Measurements from ENCODE around the gene MACROD2. TPM values are rescaled to one million over a fixed set of nuclear protein-coding genes. Genes with fewer than 3 reads are reported as not detected.

MACROD2 gene
- total RNA-seq, 1 donor from 2014 or later, result 1.6 TPM

- no peaks in the 10 kb centered on the region for H3K27me3 ChIP-seq (ENCODE audit: control insufficient read depth, insufficient read depth, low read length)
- no peaks in the 10 kb centered on the region for H3K36me3 ChIP-seq (ENCODE audit: control insufficient read depth, insufficient read depth, low read length)
- no peak overlapping the region for H3K4me3 ChIP-seq (ENCODE audit: low read depth, low read length)
- FAIRE-seq (no peak), DNase-seq (ENCODE audit: low read depth) (no peak)
- TF ChIP-seq CTCF (IDR thresholded peaks at IDR 0.05; ENCODE audit: insufficient read depth, low read length, severe bottlenecking), result no peak
Observed at GRCh38 chr20:15018966-15019365, 1023.6 kb downstream of the MACROD2 start.

GRCh38 chr20:15020845-15021244 lies 1025.5 kb downstream of the MACROD2 start:
- no peaks in the 10 kb centered on the region for H3K36me3 ChIP-seq (ENCODE audit: control insufficient read depth, insufficient read depth, low read length)
- DNase-seq (ENCODE audit: low read depth) (no peak), FAIRE-seq (no peak)
- H3K27me3 ChIP-seq (ENCODE audit: control insufficient read depth, insufficient read depth, low read length), result no peaks in the 10 kb centered on the region
- no peak overlapping the region for H3K4me3 ChIP-seq (ENCODE audit: low read depth, low read length)
- TF ChIP-seq CTCF (IDR thresholded peaks at IDR 0.05; ENCODE audit: insufficient read depth, low read length, severe bottlenecking), result no peak

- FAIRE-seq (no peak), DNase-seq (ENCODE audit: low read depth) (peak; percentile 70)
- Histone ChIP-seq H3K36me3 (ENCODE audit: control insufficient read depth, insufficient read depth, low read length) (no peaks in the 10 kb centered on the region), H3K27me3 (ENCODE audit: control insufficient read depth, insufficient read depth, low read length) (no peaks in the 10 kb centered on the region), H3K4me3 (ENCODE audit: low read depth, low read length) (no peak overlapping the region)
- no peak for TF ChIP-seq CTCF (IDR thresholded peaks at IDR 0.05; ENCODE audit: insufficient read depth, low read length, severe bottlenecking)
Observed at GRCh38 chr20:15022921-15023320, 1027.6 kb downstream of the MACROD2 start.

GRCh38 chr20:15026759-15027158 lies 1031.4 kb downstream of the MACROD2 start:
- DNase-seq (ENCODE audit: low read depth) (peak; percentile 26), FAIRE-seq (no peak)
- no peaks in the 10 kb centered on the region for H3K36me3 ChIP-seq (ENCODE audit: control insufficient read depth, insufficient read depth, low read length)
- TF ChIP-seq CTCF (IDR thresholded peaks at IDR 0.05; ENCODE audit: insufficient read depth, low read length, severe bottlenecking), result no peak
- no peak overlapping the region for H3K4me3 ChIP-seq (ENCODE audit: low read depth, low read length)
- H3K27me3 ChIP-seq (ENCODE audit: control insufficient read depth, insufficient read depth, low read length), result no peaks in the 10 kb centered on the region

- Histone ChIP-seq H3K4me3 (ENCODE audit: low read depth, low read length) (no peak overlapping the region), H3K36me3 (ENCODE audit: control insufficient read depth, insufficient read depth, low read length) (no peaks in the 10 kb centered on the region), H3K27me3 (ENCODE audit: control insufficient read depth, insufficient read depth, low read length) (no peaks in the 10 kb centered on the region)
- FAIRE-seq (no peak), DNase-seq (ENCODE audit: low read depth) (no peak)
- TF ChIP-seq CTCF (IDR thresholded peaks at IDR 0.05; ENCODE audit: insufficient read depth, low read length, severe bottlenecking), result no peak
Observed at GRCh38 chr20:15030826-15031225, 1035.5 kb downstream of the MACROD2 start.

GRCh38 chr20:15031546-15032351 lies 1036.4 kb downstream of the MACROD2 start:
- no peak for TF ChIP-seq CTCF (IDR thresholded peaks at IDR 0.05; ENCODE audit: insufficient read depth, low read length, severe bottlenecking)
- no peak for FAIRE-seq
- no peak for DNase-seq (ENCODE audit: low read depth)

More at GRCh38 chr20:15031546-15032351, 1036.4 kb downstream of the MACROD2 start:
- Histone ChIP-seq H3K36me3 (ENCODE audit: control insufficient read depth, insufficient read depth, low read length) (no peaks in the 10 kb centered on the region), H3K4me3 (ENCODE audit: low read depth, low read length) (no peak overlapping the region), H3K27me3 (ENCODE audit: control insufficient read depth, insufficient read depth, low read length) (no peaks in the 10 kb centered on the region)

All from bronchial epithelial cell (primary cell).